DOHH2 (cell line): Measurements from ENCODE around the gene ASMTL.

Experiments
- H3F3A ChIP-seq: fragments of 200-600 bp; sonication (generic), shearing (Covaris generic); 2 replicates; pipeline ENCODE4 v1.6.0; 2016; ENCODE audit warnings: antibody characterized with exemption, mild to moderate bottlenecking; ENCODE audit not compliant: control insufficient read depth, insufficient read depth
- H3K27ac ChIP-seq: fragments of 200-600 bp; sonication (generic); 2 replicates; pipeline ENCODE4 v1.5.1; 2014; ENCODE audit warnings: low read depth, mild to moderate bottlenecking, low read length, moderate library complexity
- H3K27me3 ChIP-seq: fragments of 200-600 bp; sonication (generic); 2 replicates; pipeline ENCODE4 v1.6.1; 2014; ENCODE audit warnings: mild to moderate bottlenecking, low read length, mixed read lengths; ENCODE audit not compliant: control insufficient read depth
- H3K36me3 ChIP-seq: fragments of 200-600 bp; sonication (generic); 2 replicates; pipeline ENCODE4 v1.6.1; 2014; ENCODE audit warnings: mild to moderate bottlenecking, low read length, moderate library complexity, mixed read lengths; ENCODE audit not compliant: control insufficient read depth
- H3K4me1 ChIP-seq: fragments of 200-600 bp; sonication (generic); 2 replicates; pipeline ENCODE4 v1.6.1; 2014; ENCODE audit warnings: mild to moderate bottlenecking, low read length, mixed read lengths; ENCODE audit not compliant: control insufficient read depth
- H3K4me2 ChIP-seq: fragments of 200-600 bp; sonication (generic); 2 replicates; pipeline ENCODE4 v1.6.0; 2014; ENCODE audit warnings: mild to moderate bottlenecking, low read length, moderate library complexity
- H3K4me3 ChIP-seq: fragments of 200-600 bp; sonication (generic); 2 replicates; pipeline ENCODE4 v1.5.1; 2014; ENCODE audit warnings: mild to moderate bottlenecking, low read length, mixed read lengths
- H3K79me2 ChIP-seq: fragments of 200-600 bp; sonication (generic); 2 replicates; pipeline ENCODE4 v1.6.1; 2014; ENCODE audit warnings: mild to moderate bottlenecking, low read length, mixed read lengths; ENCODE audit not compliant: control insufficient read depth
- H3K9me2 ChIP-seq: fragments of 200-600 bp; sonication (generic); replicated peaks from 2 replicates; pipeline ENCODE4 v1.6.1; 2014; ENCODE audit warnings: mild to moderate bottlenecking, low read length, mixed read lengths; ENCODE audit not compliant: control insufficient read depth
- H3K9me3 ChIP-seq: fragments of 200-600 bp; sonication (generic); 2 replicates; pipeline ENCODE4 v1.6.1; 2014; ENCODE audit warnings: antibody characterized with exemption, low read length, mixed read lengths; ENCODE audit not compliant: control insufficient read depth, insufficient read depth
- H4K20me1 ChIP-seq: fragments of 200-600 bp; sonication (generic); 2 replicates; pipeline ENCODE4 v1.6.0; 2014; ENCODE audit warnings: low read depth, mild to moderate bottlenecking, antibody characterized with exemption, low read length, moderate library complexity; ENCODE audit not compliant: control insufficient read depth, insufficient read depth
- CTCF ChIP-seq: fragments of 200-600 bp; sonication (generic); IDR thresholded peaks from one replicate; pipeline ENCODE4 v1.5.1; 2014; ENCODE audit warnings: antibody characterized with exemption, mild to moderate bottlenecking, low read depth, low read length; ENCODE audit not compliant: poor library complexity, severe bottlenecking
- EZH2phosphoT487 ChIP-seq: fragments of 200-600 bp; sonication (generic); IDR thresholded peaks from 2 replicates; pipeline ENCODE4 v1.6.1; 2017; ENCODE audit warnings: borderline replicate concordance, mild to moderate bottlenecking, antibody characterized with exemption, low read length, moderate library complexity, mixed read lengths

The ASMTL gene

GRCh38 chrX:1358793-1359476, 93.8 kb downstream of the ASMTL start:
- Histone ChIP-seq H3K4me2 (no peak overlapping the region), H3K36me3 (no peaks in the 10 kb centered on the region), H4K20me1 (no peaks in the 10 kb centered on the region), H3K79me2 (no peaks in the 10 kb centered on the region), H3K27me3 (no peaks in the 10 kb centered on the region), H3K9me2 (no peaks in the 10 kb centered on the region), H3K27ac (no peak overlapping the region), H3K4me1 (peaks cover 15% of the 10 kb centered on the region), H3K9me3 (no peaks in the 10 kb centered on the region), H3K4me3 (no peak overlapping the region), H3F3A (peaks cover 3% of the 10 kb centered on the region; the same call in 1 of the 2 replicates)
- no peak for TF ChIP-seq CTCF

GRCh38 chrX:1357993-1358392, 94.7 kb downstream of the ASMTL start:
- Histone ChIP-seq H3K79me2 (no peaks in the 10 kb centered on the region), H3K4me2 (no peak overlapping the region), H3F3A (peaks cover 3% of the 10 kb centered on the region; the same call in 1 of the 2 replicates), H4K20me1 (no peaks in the 10 kb centered on the region), H3K9me2 (no peaks in the 10 kb centered on the region), H3K4me1 (peaks cover 15% of the 10 kb centered on the region), H3K4me3 (no peak overlapping the region), H3K36me3 (no peaks in the 10 kb centered on the region), H3K9me3 (no peaks in the 10 kb centered on the region), H3K27ac (no peak overlapping the region), H3K27me3 (no peaks in the 10 kb centered on the region)
- TF ChIP-seq EZH2phosphoT487 (no peak), CTCF (no peak)

- H3F3A ChIP-seq, result peaks cover 3% of the 10 kb centered on the region; the same call in 1 of the 2 replicates
- H3K4me2 ChIP-seq, result peak overlapping the region; percentile 34
- no peaks in the 10 kb centered on the region for H3K9me3 ChIP-seq
- H4K20me1 ChIP-seq, result no peaks in the 10 kb centered on the region
- no peak overlapping the region for H3K27ac ChIP-seq
- H3K36me3 ChIP-seq, result no peaks in the 10 kb centered on the region
- no peak overlapping the region for H3K4me3 ChIP-seq
- TF ChIP-seq CTCF (no peak), EZH2phosphoT487 (no peak)
- no peaks in the 10 kb centered on the region for H3K9me2 ChIP-seq
- peaks cover 15% of the 10 kb centered on the region for H3K4me1 ChIP-seq
- H3K27me3 ChIP-seq, result no peaks in the 10 kb centered on the region
- H3K79me2 ChIP-seq, result no peaks in the 10 kb centered on the region
These were observed 97.3 kb downstream of the ASMTL start for GRCh38 chrX:1355131-1356046.
